A673 (cell line): Measurements from ENCODE around the gene STX8.

Experiments used
- EZH2 ChIP-seq: fragments of 200-600 bp; sonication (generic); IDR thresholded peaks from 2 replicates; pipeline ENCODE4 v1.6.1; 2017; ENCODE audit warnings: borderline replicate concordance, low read depth, mild to moderate bottlenecking, mixed read lengths, antibody characterized with exemption, low read length; ENCODE audit not compliant: poor library complexity, severe bottlenecking
- TF ChIP-seq, protein P1 (sequence below): fragments of 300-800, 200-600 bp; sonication (generic); conservative IDR thresholded peaks from 2 replicates; pipeline ENCODE4 v1.5.1; 2017; ENCODE audit warnings: low read depth, mild to moderate bottlenecking, antibody characterized with exemption, low read length, moderate library complexity, mixed read lengths

DNA sequence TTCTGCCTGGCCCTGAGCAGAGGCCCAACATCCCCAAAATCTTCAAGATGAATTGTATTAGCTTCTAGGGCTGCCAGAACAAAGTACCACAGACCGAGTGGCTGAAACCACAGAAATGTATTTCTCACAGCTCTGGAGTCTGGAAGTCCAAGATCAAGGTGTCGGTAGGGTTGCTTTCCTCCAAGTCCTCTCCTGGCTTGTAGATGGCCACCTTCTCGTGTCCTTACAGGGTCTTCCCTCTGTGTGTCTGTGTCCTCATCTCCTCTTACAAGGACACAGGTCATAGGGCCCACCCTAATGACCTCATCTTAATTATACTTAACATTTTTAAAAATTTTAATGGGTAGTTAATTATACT is 338.6 kb downstream of the STX8 start:
- no peak for TF ChIP-seq EZH2
- TF ChIP-seq, protein P1, sequence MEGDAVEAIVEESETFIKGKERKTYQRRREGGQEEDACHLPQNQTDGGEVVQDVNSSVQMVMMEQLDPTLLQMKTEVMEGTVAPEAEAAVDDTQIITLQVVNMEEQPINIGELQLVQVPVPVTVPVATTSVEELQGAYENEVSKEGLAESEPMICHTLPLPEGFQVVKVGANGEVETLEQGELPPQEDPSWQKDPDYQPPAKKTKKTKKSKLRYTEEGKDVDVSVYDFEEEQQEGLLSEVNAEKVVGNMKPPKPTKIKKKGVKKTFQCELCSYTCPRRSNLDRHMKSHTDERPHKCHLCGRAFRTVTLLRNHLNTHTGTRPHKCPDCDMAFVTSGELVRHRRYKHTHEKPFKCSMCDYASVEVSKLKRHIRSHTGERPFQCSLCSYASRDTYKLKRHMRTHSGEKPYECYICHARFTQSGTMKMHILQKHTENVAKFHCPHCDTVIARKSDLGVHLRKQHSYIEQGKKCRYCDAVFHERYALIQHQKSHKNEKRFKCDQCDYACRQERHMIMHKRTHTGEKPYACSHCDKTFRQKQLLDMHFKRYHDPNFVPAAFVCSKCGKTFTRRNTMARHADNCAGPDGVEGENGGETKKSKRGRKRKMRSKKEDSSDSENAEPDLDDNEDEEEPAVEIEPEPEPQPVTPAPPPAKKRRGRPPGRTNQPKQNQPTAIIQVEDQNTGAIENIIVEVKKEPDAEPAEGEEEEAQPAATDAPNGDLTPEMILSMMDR: no peak
